ENCODE measurements around the gene DPH3.

GRCh38 chr3:16286161-16286560 lies 21.4 kb upstream of the DPH3 start:
- TF ChIP-seq, protein P1, sequence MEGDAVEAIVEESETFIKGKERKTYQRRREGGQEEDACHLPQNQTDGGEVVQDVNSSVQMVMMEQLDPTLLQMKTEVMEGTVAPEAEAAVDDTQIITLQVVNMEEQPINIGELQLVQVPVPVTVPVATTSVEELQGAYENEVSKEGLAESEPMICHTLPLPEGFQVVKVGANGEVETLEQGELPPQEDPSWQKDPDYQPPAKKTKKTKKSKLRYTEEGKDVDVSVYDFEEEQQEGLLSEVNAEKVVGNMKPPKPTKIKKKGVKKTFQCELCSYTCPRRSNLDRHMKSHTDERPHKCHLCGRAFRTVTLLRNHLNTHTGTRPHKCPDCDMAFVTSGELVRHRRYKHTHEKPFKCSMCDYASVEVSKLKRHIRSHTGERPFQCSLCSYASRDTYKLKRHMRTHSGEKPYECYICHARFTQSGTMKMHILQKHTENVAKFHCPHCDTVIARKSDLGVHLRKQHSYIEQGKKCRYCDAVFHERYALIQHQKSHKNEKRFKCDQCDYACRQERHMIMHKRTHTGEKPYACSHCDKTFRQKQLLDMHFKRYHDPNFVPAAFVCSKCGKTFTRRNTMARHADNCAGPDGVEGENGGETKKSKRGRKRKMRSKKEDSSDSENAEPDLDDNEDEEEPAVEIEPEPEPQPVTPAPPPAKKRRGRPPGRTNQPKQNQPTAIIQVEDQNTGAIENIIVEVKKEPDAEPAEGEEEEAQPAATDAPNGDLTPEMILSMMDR (IDR thresholded peaks at IDR 0.05), result no peak
- no peak for TF ChIP-seq POLR2A (IDR thresholded peaks at IDR 0.05)
